K562 (cell line): ENCODE data around the gene GRK1. TPM values are rescaled to one million over a fixed set of nuclear protein-coding genes. Genes with fewer than 3 reads are reported as not detected.

Experiments
- ATAC-seq: fragments of 200-7000 bp; cut with Tn5 transposase; 3 replicates; pipeline ENCODE4 v1.9.1; 2020; ENCODE audit warnings: moderate library complexity
- BruUV-seq: library from RNA; stranded (reverse); fragments of 400-500 nt; replicated peaks from 2 replicates; lab custom pipeline; 2021; lab: Mats Ljungman, UMichigan
- CTCF ChIA-PET: fragments of 300-600 bp; formaldehyde crosslinking; extraction: SDS; loops from one replicate; lab custom pipeline; 2021; ENCODE audit warnings: low intra/inter-chr PET ratio; lab: Yijun Ruan, JAX
- POLR2A ChIA-PET: fragments of 300-600, 350-650 bp; sonication (Branson Sonifier 250); formaldehyde crosslinking; extraction: SDS; loops from one replicate; lab custom pipeline; 2021; ENCODE audit warnings: antibody characterized with exemption, inconsistent platforms; lab: Yijun Ruan, JAX
- DNase-seq, 4 experiments: peaks; one replicate each; pipeline versions ENCODE4 v3.0.0 to v3.0.0-alpha.2; 2011 to 2018; ENCODE audit warnings: low spot score in 3 of 4, mixed read lengths in 3 of 4; ENCODE audit errors: extremely low read depth in 1 of 4
- FAIRE-seq: peaks from 2 replicates; lab custom pipeline; 2011; peaks lifted over from hg19 to GRCh38; lab: Jason Lieb, UNC
- H2AFZ ChIP-seq: 2 replicates; pipeline ENCODE4 v1.6.0; 2011; ENCODE audit warnings: low read depth, low read length, control low read depth, inconsistent platforms
- H3K27ac ChIP-seq: fragments of 200-600 bp; 3 replicates; pipeline ENCODE4 v1.8.0; 2011; ENCODE audit warnings: low read depth, mild to moderate bottlenecking, control low read depth, inconsistent platforms, low read length, moderate library complexity, mixed read lengths; ENCODE audit errors: extremely low read depth
- H3K27me3 ChIP-seq, 2 experiments: fragments of 300-600 bp in 1 of 2; 2 replicates in 1 of 2; 3 replicates in 1 of 2; pipeline versions ENCODE4 v1.6.0 to v1.8.0; 2011; ENCODE audit warnings: inconsistent platforms in 2 of 2, low read length in 2 of 2, mild to moderate bottlenecking in 1 of 2, mixed read lengths in 1 of 2, moderate library complexity in 1 of 2; ENCODE audit not compliant: control insufficient read depth in 2 of 2, insufficient read depth in 2 of 2
- H3K36me3 ChIP-seq: fragments of 300-600 bp; 3 replicates; pipeline ENCODE4 v1.8.0; 2011; ENCODE audit warnings: mild to moderate bottlenecking, low read length, inconsistent platforms; ENCODE audit not compliant: control insufficient read depth, insufficient read depth
- H3K4me1 ChIP-seq, 2 experiments: fragments of 200-600 bp in 1 of 2; replicated peaks in 1 of 2; 2 replicates in 1 of 2; 3 replicates in 1 of 2; pipeline versions ENCODE4 v1.5.1 to v1.8.0; 2011; ENCODE audit warnings: inconsistent platforms in 2 of 2, low read length in 2 of 2, mild to moderate bottlenecking in 1 of 2, mixed read lengths in 1 of 2, moderate library complexity in 1 of 2; ENCODE audit not compliant: control insufficient read depth in 2 of 2, insufficient read depth in 2 of 2
- H3K4me2 ChIP-seq: 2 replicates; pipeline ENCODE4 v1.6.1; 2011; ENCODE audit warnings: low read length, control low read depth, inconsistent platforms, mixed read lengths; ENCODE audit not compliant: insufficient read depth
- H3K4me3 ChIP-seq: fragments of 200-600 bp; sonication (generic), shearing (Covaris generic); 2 replicates; pipeline ENCODE4 v1.5.1; 2016; ENCODE audit warnings: control low read depth, inconsistent platforms
- H3K79me2 ChIP-seq: fragments of 200-600 bp; 3 replicates; pipeline ENCODE4 v1.8.0; 2011; ENCODE audit warnings: low read length, inconsistent platforms; ENCODE audit not compliant: control insufficient read depth, insufficient read depth
- H3K9ac ChIP-seq, 2 experiments: 2 replicates each; pipeline versions ENCODE4 v1.6.0 to v1.6.1; 2011; ENCODE audit warnings: low read depth in 2 of 2, low read length in 2 of 2, control low read depth in 1 of 2, inconsistent platforms in 1 of 2, mild to moderate bottlenecking in 1 of 2, mixed read lengths in 1 of 2; ENCODE audit not compliant: insufficient read depth in 1 of 2
- H3K9me1 ChIP-seq: one replicate; pipeline ENCODE4 v1.6.0; 2011; ENCODE audit warnings: inconsistent platforms, mild to moderate bottlenecking, low read length, moderate library complexity; ENCODE audit not compliant: control insufficient read depth, insufficient read depth
- H3K9me3 ChIP-seq: replicated peaks from 2 replicates; pipeline ENCODE4 v1.5.1; 2011; ENCODE audit warnings: low read depth, low read length, inconsistent platforms; ENCODE audit not compliant: control insufficient read depth, insufficient read depth
- H4K20me1 ChIP-seq: replicated peaks from 2 replicates; pipeline ENCODE4 v1.6.1; 2011; ENCODE audit warnings: low read length, inconsistent platforms, mixed read lengths; ENCODE audit not compliant: control insufficient read depth, insufficient read depth
- FOXK2 ChIP-seq, 2 experiments: fragments of 450-650 bp; IDR thresholded peaks in 1 of 2; conservative IDR thresholded peaks in 1 of 2; 2 replicates each; pipeline ENCODE4 v1.6.1; 2016; ENCODE audit warnings: low read depth in 2 of 2, mild to moderate bottlenecking in 1 of 2
- MIER1 ChIP-seq: fragments of 450-650 bp; IDR thresholded peaks from 2 replicates; pipeline ENCODE4 v1.6.1; 2016; ENCODE audit warnings: antibody characterized with exemption, mild to moderate bottlenecking, low read depth
- POLR2AphosphoS2 ChIP-seq: IDR thresholded peaks from 2 replicates; pipeline ENCODE4 v1.6.1; 2012; ENCODE audit warnings: low read length, improper control_type of control experiment
- SOX6 ChIP-seq: fragments of 450-650 bp; IDR thresholded peaks from 2 replicates; pipeline ENCODE4 v1.6.1; 2014; ENCODE audit warnings: mild to moderate bottlenecking
- SREBF1 ChIP-seq: fragments of 150-350 bp; IDR thresholded peaks from 2 replicates; pipeline ENCODE4 v1.6.1; 2014; ENCODE audit warnings: antibody characterized with exemption, low read depth, low read length, borderline replicate concordance
- ZNF165 ChIP-seq: fragments of 250-450 bp; sonication (Bioruptor Pico); IDR thresholded peaks from 2 replicates; pipeline ENCODE4 v1.4.0; 2020; ENCODE audit warnings: borderline replicate concordance
- ZNF324 ChIP-seq: fragments of 250-450 bp; sonication (Bioruptor Pico); IDR thresholded peaks from 2 replicates; pipeline ENCODE4 v1.4.0; 2020; ENCODE audit warnings: mild to moderate bottlenecking
- ZNF586 ChIP-seq: fragments of 450-650 bp; formaldehyde crosslinking; conservative IDR thresholded peaks from 2 replicates; pipeline ENCODE4 v1.4.0; 2020; ENCODE audit warnings: mild to moderate bottlenecking, moderate library complexity
- WGBS: fragments of 100-300 bp; shearing (Covaris generic); methylation state at CpG from one replicate; pipeline ENCODE4 v1.1.6; 2016; ENCODE audit warnings: low coverage, mixed read lengths; ENCODE audit not compliant: insufficient coverage; ENCODE audit errors: missing lambda C conversion rate; 5-methylcytosine and 5-hydroxymethylcytosine counted together
- in situ Hi-C: fragments of 300-500 bp; cut with MboI; formaldehyde crosslinking; loops from 4 replicates; pipeline ENCODE4 v1.15.0; 2018; ENCODE audit warnings: inconsistent platforms, mixed read lengths
- intact Hi-C: fragments of 100-400 bp; cut with micrococcal nuclease; formaldehyde crosslinking; loops from 2 replicates; pipeline ENCODE4 v1.14.2; 2022
- polyA plus RNA-seq, 8 experiments: library from polyadenylated mRNA; depleted of rRNA in 4 of 8; stranded (reverse) in 5 of 8; unstranded in 3 of 8; fragments of >200 nt; fragmentation: Nextera tagmentation in 2 of 8; fragmentation: Illumina TruSeq in 1 of 8; extraction: Ambion mirVana in 2 of 8; extraction: Trizol in 1 of 8; gene quantifications; 2 replicates each; pipeline versions ENCODE4 v1.2.1 to v1.2.3, GENCODE V29; 2011 to 2014; ENCODE audit warnings: inconsistent platforms in 1 of 8, missing spikeins in 1 of 8
- total RNA-seq, 7 experiments: library from RNA; depleted of rRNA in 6 of 7; stranded (reverse); fragments of >200 nt in 6 of 7; fragmentation: Illumina TruSeq in 2 of 7; extraction: Trizol in 2 of 7; gene quantifications; 2 replicates each; pipeline versions ENCODE4 v1.2.1 to v1.2.3, GENCODE V29; 2011 to 2021; ENCODE audit warnings: low replicate concordance in 1 of 7
- TF ChIP-seq, protein P1 (sequence below), 2 experiments: fragments of 200-800 bp in 1 of 2; sonication (Bioruptor generic) in 1 of 2; sonication (generic) in 1 of 2; formaldehyde crosslinking in 1 of 2; IDR thresholded peaks in 1 of 2; conservative IDR thresholded peaks in 1 of 2; 2 replicates each; pipeline versions ENCODE4 v1.5.0 to v1.6.1; 2016 to 2020; ENCODE audit warnings: missing compliant biosample characterization in 1 of 2, missing genetic modification characterization in 1 of 2, missing genetic modification reagents in 1 of 2
- TF ChIP-seq, protein P2 (sequence below): fragments of 200-600 bp; sonication (generic); IDR thresholded peaks from one replicate; pipeline ENCODE4 v1.6.1; 2012; ENCODE audit warnings: mild to moderate bottlenecking, low read depth, low read length, inconsistent platforms

GRK1 gene
- total and polyA plus RNA-seq, 9 of the 15 experiments (the other 6 are each of a cell fraction or from before 2014, with no cell fraction given) = 0.09 TPM; not detected in 8

DNA sequence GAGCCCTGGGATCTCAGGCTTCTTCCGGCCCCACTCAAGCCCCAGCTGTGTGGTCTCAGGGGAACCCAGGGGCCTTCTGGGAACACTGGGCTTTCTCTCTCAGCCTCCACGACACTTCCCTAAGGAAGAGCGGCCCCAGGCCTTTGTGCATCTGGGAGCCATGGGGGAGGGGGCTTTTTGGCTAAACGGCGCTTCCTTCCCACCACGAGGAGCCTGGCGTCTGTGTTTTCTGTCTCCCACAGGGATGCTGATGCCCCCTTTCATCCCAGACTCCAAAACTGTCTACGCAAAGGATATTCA is 67.8 kb downstream of the GRK1 start:
- H3K9me3 ChIP-seq = no peaks in the 10 kb centered on the region
- no peak overlapping the region for H3K27ac ChIP-seq
- intact Hi-C loops = no loop called here
- H3K9me1 ChIP-seq = no peaks in the 10 kb centered on the region
- no peak overlapping the region for H2AFZ ChIP-seq
- no peaks in the 10 kb centered on the region for H4K20me1 ChIP-seq
- DNase-seq (no peak), FAIRE-seq (no peak), ATAC-seq (no peak)
- in situ Hi-C loops = loop anchor here (10.0 kb wide), 1 partner anchor 190 kb away; no protein-coding TSS in a partner anchor
- WGBS = 7% methylated on average over 3 of the region's 8 CpGs
- ChIA-PET POLR2A (interaction anchor here (0.7 kb wide), 1 partner anchor 607 kb away, joined by 3 read pairs; no protein-coding TSS in a partner anchor), CTCF (no interaction called here)
- TF ChIP-seq ZNF165 (CRISPR knock-in tag) (no peak), SOX6 (no peak), MIER1 (no peak), ZNF586 (CRISPR knock-in tag) (no peak), FOXK2 (conservative IDR thresholded peaks at IDR 0.05 in 1 of 2, IDR thresholded peaks at IDR 0.05 in 1 of 2; ENCODE audit: low read depth in 2 of 2) (no peak), SREBF1 (no peak), ZNF324 (CRISPR knock-in tag) (no peak), POLR2AphosphoS2 (no peak)
- TF ChIP-seq, protein P1, sequence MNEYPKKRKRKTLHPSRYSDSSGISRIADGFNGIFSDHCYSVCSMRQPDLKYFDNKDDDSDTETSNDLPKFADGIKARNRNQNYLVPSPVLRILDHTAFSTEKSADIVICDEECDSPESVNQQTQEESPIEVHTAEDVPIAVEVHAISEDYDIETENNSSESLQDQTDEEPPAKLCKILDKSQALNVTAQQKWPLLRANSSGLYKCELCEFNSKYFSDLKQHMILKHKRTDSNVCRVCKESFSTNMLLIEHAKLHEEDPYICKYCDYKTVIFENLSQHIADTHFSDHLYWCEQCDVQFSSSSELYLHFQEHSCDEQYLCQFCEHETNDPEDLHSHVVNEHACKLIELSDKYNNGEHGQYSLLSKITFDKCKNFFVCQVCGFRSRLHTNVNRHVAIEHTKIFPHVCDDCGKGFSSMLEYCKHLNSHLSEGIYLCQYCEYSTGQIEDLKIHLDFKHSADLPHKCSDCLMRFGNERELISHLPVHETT (CRISPR knock-in tag; conservative IDR thresholded peaks at IDR 0.05 in 1 of 2, IDR thresholded peaks at IDR 0.05 in 1 of 2) = no peak
- TF ChIP-seq, protein P2, sequence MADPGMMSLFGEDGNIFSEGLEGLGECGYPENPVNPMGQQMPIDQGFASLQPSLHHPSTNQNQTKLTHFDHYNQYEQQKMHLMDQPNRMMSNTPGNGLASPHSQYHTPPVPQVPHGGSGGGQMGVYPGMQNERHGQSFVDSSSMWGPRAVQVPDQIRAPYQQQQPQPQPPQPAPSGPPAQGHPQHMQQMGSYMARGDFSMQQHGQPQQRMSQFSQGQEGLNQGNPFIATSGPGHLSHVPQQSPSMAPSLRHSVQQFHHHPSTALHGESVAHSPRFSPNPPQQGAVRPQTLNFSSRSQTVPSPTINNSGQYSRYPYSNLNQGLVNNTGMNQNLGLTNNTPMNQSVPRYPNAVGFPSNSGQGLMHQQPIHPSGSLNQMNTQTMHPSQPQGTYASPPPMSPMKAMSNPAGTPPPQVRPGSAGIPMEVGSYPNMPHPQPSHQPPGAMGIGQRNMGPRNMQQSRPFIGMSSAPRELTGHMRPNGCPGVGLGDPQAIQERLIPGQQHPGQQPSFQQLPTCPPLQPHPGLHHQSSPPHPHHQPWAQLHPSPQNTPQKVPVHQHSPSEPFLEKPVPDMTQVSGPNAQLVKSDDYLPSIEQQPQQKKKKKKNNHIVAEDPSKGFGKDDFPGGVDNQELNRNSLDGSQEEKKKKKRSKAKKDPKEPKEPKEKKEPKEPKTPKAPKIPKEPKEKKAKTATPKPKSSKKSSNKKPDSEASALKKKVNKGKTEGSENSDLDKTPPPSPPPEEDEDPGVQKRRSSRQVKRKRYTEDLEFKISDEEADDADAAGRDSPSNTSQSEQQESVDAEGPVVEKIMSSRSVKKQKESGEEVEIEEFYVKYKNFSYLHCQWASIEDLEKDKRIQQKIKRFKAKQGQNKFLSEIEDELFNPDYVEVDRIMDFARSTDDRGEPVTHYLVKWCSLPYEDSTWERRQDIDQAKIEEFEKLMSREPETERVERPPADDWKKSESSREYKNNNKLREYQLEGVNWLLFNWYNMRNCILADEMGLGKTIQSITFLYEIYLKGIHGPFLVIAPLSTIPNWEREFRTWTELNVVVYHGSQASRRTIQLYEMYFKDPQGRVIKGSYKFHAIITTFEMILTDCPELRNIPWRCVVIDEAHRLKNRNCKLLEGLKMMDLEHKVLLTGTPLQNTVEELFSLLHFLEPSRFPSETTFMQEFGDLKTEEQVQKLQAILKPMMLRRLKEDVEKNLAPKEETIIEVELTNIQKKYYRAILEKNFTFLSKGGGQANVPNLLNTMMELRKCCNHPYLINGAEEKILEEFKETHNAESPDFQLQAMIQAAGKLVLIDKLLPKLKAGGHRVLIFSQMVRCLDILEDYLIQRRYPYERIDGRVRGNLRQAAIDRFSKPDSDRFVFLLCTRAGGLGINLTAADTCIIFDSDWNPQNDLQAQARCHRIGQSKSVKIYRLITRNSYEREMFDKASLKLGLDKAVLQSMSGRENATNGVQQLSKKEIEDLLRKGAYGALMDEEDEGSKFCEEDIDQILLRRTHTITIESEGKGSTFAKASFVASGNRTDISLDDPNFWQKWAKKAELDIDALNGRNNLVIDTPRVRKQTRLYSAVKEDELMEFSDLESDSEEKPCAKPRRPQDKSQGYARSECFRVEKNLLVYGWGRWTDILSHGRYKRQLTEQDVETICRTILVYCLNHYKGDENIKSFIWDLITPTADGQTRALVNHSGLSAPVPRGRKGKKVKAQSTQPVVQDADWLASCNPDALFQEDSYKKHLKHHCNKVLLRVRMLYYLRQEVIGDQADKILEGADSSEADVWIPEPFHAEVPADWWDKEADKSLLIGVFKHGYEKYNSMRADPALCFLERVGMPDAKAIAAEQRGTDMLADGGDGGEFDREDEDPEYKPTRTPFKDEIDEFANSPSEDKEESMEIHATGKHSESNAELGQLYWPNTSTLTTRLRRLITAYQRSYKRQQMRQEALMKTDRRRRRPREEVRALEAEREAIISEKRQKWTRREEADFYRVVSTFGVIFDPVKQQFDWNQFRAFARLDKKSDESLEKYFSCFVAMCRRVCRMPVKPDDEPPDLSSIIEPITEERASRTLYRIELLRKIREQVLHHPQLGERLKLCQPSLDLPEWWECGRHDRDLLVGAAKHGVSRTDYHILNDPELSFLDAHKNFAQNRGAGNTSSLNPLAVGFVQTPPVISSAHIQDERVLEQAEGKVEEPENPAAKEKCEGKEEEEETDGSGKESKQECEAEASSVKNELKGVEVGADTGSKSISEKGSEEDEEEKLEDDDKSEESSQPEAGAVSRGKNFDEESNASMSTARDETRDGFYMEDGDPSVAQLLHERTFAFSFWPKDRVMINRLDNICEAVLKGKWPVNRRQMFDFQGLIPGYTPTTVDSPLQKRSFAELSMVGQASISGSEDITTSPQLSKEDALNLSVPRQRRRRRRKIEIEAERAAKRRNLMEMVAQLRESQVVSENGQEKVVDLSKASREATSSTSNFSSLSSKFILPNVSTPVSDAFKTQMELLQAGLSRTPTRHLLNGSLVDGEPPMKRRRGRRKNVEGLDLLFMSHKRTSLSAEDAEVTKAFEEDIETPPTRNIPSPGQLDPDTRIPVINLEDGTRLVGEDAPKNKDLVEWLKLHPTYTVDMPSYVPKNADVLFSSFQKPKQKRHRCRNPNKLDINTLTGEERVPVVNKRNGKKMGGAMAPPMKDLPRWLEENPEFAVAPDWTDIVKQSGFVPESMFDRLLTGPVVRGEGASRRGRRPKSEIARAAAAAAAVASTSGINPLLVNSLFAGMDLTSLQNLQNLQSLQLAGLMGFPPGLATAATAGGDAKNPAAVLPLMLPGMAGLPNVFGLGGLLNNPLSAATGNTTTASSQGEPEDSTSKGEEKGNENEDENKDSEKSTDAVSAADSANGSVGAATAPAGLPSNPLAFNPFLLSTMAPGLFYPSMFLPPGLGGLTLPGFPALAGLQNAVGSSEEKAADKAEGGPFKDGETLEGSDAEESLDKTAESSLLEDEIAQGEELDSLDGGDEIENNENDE = no peak
- peaks cover 0 to 11% of the 10 kb centered on the region in 2 experiments; a peak in 1 of 5 replicates for H3K4me1 ChIP-seq
- peaks cover 10 to 55% of the 10 kb centered on the region in 2 experiments; a peak in 4 of 5 replicates for H3K27me3 ChIP-seq
- H3K36me3 ChIP-seq = no peaks in the 10 kb centered on the region
- no peak overlapping the region for H3K4me3 ChIP-seq
- H3K79me2 ChIP-seq = no peaks in the 10 kb centered on the region
- no TSS peak for BruUV-seq
- H3K9ac ChIP-seq = no peak overlapping the region
- no peak overlapping the region for H3K4me2 ChIP-seq
